SU-DHL-6 (cell line): ENCODE measurements around the gene GFRA4.

ENCODE experiments used
- CTCF ChIP-seq: fragments of 200-600 bp; sonication (generic); IDR thresholded peaks from one replicate; pipeline ENCODE4 v1.5.1; 2017; ENCODE audit warnings: antibody characterized with exemption, mild to moderate bottlenecking, low read length, moderate library complexity; ENCODE audit not compliant: insufficient read depth, poor library complexity, severe bottlenecking
- EZH2phosphoT487 ChIP-seq: fragments of 200-600 bp; sonication (generic), shearing (Covaris generic); conservative IDR thresholded peaks from 2 replicates; pipeline ENCODE4 v1.6.1; 2018; ENCODE audit warnings: mild to moderate bottlenecking, antibody characterized with exemption, low read length, moderate library complexity, mixed read lengths

- TF ChIP-seq CTCF (no peak), EZH2phosphoT487 (no peak)
Measured at GRCh38 chr20:3622406-3622805, 40.8 kb downstream of the GFRA4 start.
